ENCODE results near the gene RNF11.

The RNF11 gene

DNA sequence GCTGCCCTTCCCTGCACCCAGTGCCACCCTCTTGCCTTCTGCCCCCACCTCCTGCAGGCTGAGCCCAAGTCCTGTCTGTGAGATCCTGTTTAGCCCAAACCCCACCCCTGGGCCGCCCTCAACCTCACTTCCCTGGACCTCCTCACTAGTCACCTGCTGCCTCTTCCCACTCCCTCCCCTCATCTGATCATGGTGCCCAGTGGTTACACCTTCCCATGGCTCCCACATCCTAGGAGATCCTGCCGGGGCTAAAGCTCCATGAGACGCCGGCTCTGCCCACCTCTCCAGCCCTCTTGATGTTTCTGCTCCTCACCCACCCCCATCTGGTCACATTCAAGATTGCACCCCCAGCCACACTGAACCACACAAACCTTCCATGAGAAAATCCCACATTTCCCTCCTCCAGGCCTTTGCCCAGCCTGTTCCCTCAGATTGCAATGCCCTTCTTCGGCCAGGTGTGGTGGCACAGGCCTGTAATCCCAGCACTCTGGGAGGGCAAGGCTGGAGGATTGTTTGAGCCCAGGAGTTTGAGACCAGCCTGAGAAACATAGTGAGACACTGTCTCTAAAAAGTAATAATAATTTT lies 77.3 kb downstream of the RNF11 start:
- no peak for DNase-seq (ENCODE audit: low read depth in 2 of 2)

DNA sequence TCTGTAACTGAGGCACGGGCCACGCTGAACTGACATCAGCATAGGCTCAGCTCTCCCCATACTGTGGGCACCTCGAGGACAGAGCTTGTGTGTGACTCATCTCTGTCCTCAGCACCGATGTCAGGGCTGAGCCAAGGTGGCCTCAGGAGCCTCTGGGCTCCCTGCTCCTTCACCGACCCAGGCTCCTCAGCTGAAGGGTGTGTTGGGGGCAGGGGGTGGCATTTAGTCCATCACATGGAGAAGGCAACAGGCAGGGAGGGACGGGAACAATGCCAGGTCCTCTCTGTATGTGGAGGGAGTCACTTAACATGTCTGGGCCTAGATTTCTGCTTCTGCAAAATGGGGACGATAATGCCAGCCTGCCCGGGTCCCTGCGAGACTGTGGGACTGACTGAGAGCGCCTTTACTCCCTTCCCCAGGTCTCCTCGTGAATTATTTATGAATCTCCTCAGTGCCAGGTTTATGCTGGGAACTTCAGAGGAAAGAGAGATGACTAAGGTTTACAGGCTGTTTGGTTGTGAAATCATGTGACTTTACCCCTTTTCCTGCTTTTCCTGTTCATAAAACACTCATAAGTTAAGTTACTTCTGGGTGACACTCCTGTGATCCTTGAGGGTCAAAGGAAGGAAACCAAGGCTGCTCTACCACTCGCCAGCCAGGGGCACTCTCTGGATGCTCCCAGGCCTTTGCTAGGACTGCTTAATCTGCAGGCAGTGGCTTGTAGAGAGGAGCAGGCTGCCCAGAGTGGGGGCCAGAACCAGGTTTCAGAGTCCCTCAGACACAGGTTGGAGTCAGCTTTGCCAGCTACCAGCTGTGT lies 78.1 kb downstream of the RNF11 start:
- DNase-seq (ENCODE audit: low read depth in 2 of 2): no peak

DNA sequence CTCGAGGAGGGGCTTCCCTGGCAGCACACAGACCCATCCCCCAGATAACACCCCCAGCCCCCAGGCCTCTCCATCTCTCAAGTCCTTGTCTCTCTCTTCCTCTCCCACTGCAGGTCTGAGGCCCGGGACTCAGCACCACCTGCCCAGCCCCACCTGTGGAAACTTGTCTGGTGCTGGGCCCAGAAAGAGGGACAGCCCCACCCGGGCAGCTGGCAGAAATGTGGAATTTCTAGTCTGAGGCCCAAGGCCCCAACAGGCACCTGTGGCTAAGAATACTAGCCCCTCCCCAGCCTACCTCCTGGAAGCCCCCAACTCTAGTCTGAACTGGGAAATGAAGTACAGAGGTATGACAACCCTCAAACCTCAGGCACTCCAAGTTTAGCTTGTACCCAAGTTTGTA lies 78.9 kb downstream of the RNF11 start:
- no peak for DNase-seq (ENCODE audit: low read depth in 2 of 2)

DNA sequence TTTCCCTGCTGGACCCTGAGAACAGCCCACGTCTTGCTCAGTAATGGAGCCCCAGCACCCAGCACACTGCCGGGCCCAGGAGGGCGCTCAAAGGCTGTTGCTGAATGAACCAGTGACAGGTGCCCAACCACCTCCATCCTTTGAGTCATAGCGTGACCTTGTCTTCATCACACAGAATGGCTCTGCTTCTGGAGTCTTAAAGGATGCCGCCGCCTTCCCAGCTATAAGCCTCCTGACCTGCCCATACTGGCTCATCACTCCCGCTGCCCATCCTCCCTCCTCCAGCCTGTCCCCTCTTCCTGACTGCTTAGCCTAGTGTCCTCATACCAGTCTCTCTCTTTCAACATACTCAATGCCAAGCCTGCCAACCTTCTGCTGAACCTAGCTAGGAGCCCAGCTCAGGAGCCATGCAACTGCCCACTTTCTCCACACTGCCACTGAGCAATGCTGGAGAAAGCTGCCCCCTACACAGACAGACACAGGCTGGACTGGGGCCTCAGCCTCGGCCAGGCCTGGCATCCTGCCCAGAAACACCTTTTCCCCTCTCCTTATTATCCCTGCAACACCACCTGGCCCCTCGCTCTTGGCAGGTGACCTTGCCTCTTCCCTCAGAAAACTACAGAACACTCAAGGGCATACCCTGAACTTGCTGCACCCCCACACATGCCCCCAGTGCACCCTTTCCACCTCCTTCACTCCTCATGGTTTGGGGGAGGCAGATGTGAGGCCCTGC lies 80.2 kb downstream of the RNF11 start:
- no peak for DNase-seq (ENCODE audit: low read depth in 2 of 2)

DNA sequence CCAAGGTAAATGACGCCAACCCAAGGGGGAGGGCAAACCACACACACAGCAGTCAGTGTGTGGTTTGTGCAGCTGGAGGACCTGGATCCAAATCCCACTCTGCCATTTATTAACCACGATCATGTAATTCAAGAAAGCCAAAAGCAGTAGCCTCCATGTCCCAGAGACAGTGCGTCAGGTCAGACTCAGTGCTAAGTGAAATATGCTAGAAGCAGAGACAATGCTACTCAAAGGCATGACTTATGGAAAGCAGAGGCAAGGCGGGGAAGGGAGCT lies 80.7 kb downstream of the RNF11 start:
- no peak for DNase-seq (ENCODE audit: low read depth in 2 of 2)

DNA sequence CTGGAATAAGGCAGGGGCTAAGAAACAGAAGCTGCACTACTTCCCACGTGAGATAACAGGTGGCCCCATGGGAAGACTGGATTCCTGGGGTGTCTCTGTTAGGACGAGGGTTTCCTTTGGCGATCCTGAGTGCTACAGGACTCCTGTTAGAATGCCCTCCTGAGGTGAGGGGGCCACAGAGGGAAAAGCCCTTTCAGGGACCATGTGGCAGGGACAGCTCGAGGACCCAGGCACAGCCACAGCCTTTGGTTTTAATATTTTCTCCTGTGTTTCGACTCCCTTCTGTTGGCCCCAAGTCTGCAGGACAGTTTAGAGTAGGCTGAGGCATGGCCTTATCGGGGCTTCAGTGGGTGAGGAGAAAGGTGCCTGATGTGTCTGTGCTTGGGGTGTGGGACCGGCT lies 81.7 kb downstream of the RNF11 start:
- DNase-seq (ENCODE audit: low read depth in 2 of 2): no peak

DNA sequence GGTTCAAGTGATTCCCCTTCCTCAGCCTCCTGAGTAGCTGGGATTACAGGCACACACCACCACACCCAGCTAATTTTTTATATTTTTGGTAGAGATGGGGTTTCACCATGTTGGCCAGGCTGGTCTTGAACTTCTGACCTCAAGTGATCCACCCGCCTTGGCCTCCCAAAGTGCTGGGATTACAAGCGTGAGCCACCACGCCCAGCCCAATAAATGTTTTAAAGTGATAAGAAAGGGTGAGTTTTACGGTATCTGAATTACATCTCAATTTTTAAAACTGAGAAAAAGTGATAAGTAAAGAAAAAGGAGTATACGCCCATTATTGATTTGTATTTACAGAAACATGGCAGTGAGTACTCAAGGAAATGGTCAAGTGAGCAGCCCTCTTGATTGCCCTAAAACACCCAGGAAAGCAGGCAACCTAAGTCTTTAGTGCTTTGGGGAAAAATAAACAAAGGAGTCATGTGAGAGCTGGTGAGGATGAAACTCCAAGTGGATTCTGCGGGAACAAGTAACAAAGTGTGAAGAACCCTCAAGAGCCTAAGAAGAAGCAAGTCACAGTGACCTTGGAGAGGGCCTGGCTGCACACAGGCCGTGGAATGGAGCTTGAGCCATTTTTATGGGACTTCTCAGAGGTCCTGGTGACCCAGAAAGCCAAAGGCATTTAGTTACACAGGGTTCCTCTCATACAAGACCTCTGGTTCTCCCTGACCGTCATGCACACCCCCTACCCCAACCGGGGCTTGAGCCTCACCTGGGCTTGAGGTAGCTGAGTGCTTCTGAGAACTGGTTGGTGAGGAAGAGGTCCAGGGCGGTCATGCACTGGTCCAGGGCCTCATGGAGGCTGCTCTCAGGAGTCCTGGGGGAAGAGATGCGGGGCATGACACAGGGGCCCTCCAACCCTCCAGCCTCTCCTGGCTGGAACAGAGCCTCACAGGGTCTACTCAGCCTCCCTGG lies 85.2 kb downstream of the RNF11 start:
- DNase-seq (ENCODE audit: low read depth in 2 of 2): no peak

DNA sequence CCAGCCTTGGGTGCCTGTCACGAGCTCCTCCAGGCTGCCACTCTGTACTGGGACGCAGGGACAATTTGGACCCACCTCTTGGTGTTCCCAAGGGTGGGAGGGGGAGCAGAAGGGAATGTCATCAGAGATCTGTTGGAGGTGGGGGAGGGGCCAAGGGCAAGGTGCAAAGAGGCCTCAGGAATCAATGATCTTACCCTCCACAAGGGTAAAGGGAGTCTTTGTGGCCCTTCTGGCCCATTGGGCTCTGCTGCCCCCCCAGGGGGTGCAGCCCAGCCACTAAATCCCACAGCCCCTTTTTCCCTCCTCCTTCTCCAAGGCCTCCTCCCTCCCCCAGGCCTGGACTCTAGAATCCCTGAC lies 85.8 kb downstream of the RNF11 start:
- no peak for DNase-seq (ENCODE audit: low read depth in 2 of 2)

DNA sequence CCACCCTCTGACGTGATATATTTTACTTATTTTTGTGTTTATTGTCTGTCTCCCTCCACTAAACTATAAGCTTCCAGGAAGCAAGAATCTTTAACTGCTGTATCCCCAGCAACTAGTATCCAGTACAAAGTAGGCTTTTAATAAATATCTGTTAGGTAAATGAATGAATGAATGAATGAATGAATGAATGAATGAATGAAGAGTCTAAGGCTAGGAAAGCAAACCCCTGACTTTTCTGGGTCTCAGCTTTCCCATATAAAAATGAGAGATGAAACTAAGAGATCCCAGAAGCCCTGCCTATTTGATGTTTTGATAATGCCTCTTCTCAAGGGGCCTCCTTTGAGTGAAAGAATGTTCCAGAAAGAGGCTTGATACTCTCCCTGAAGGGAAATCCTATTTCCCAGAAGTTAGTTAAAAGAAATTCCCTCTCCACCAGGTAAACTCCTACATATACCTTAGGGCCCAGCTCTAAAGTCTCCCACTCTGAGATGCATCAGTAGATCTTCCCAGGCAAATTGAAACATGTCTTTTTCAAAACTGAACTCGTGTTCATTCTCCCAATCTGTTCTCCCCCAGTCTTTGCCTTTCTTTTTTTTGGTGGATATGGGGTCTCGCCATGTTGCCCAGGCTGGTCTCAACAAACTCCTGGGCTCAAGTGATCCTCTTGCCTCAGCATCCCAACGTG lies 86.5 kb downstream of the RNF11 start:
- no peak for DNase-seq (ENCODE audit: low read depth in 2 of 2)

Measured in activated CD8-positive, alpha-beta memory T cell treated with anti-CD3 and anti-CD28 coated beads for 4 hours (primary cell).